ENCODE measurements around the gene DNAJC27. TPM values are rescaled to one million over a fixed set of nuclear protein-coding genes. Genes with fewer than 3 reads are reported as not detected.

The DNAJC27 gene
- total and polyA plus RNA-seq, 2 experiments from 2014 or later: 6.6 to 6.9 TPM

DNA sequence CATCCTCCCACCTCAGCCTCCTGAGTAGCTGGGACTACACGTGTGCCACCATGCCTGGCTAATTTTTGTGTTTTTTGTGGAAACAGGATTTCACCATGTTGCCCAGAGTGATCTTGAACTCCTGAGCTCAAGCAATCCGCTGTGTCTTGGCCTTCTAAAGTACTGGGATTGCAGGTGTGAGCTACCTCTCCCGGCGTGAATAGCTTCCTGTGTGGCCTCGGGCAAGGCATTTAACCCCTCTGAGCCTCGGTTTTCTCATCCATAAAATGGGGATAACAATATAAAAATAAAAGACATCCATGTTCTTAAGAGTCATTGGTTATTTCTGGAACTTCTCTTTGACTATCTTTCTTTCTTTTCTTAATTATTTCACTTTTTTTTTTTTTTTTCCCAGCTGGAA lies 32.4 kb downstream of the DNAJC27 start:
- H3K4me3 ChIP-seq: no peak overlapping the region
- no peak for DNase-seq (ENCODE audit: low spot score)
- no peak overlapping the region for H3K4me2 ChIP-seq
- no peak for TF ChIP-seq EZH2 (IDR thresholded peaks at IDR 0.05; ENCODE audit: borderline replicate concordance)
- no peak for TF ChIP-seq EZH2phosphoT487 (IDR thresholded peaks at IDR 0.05; ENCODE audit: low read depth, severe bottlenecking, unreplicated experiment)
- TF ChIP-seq, protein P1, sequence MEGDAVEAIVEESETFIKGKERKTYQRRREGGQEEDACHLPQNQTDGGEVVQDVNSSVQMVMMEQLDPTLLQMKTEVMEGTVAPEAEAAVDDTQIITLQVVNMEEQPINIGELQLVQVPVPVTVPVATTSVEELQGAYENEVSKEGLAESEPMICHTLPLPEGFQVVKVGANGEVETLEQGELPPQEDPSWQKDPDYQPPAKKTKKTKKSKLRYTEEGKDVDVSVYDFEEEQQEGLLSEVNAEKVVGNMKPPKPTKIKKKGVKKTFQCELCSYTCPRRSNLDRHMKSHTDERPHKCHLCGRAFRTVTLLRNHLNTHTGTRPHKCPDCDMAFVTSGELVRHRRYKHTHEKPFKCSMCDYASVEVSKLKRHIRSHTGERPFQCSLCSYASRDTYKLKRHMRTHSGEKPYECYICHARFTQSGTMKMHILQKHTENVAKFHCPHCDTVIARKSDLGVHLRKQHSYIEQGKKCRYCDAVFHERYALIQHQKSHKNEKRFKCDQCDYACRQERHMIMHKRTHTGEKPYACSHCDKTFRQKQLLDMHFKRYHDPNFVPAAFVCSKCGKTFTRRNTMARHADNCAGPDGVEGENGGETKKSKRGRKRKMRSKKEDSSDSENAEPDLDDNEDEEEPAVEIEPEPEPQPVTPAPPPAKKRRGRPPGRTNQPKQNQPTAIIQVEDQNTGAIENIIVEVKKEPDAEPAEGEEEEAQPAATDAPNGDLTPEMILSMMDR (IDR thresholded peaks at IDR 0.05; ENCODE audit: poor library complexity): no peak
- H4K20me1 ChIP-seq (ENCODE audit: insufficient read depth, poor library complexity, severe bottlenecking): no peaks in the 10 kb centered on the region
- no peaks in the 10 kb centered on the region for H3K4me1 ChIP-seq (ENCODE audit: insufficient read depth)
- 77% methylated on average over 6 of the region's 6 CpGs for WGBS (ENCODE audit: low lambda C conversion rate, missing lambda C conversion rate)
- no peaks in the 10 kb centered on the region for H3K27me3 ChIP-seq
- no peaks in the 10 kb centered on the region for H3K9me3 ChIP-seq (ENCODE audit: low read depth)
- H3K27ac ChIP-seq: no peak overlapping the region
- no peaks in the 10 kb centered on the region for H3K9me2 ChIP-seq (replicated peaks; ENCODE audit: insufficient read depth)
- no peaks in the 10 kb centered on the region for H3K79me2 ChIP-seq
- no peak overlapping the region for H2AFZ ChIP-seq
- no peaks in the 10 kb centered on the region for H3K36me3 ChIP-seq (replicated peaks; ENCODE audit: insufficient read depth, low read depth)

DNA sequence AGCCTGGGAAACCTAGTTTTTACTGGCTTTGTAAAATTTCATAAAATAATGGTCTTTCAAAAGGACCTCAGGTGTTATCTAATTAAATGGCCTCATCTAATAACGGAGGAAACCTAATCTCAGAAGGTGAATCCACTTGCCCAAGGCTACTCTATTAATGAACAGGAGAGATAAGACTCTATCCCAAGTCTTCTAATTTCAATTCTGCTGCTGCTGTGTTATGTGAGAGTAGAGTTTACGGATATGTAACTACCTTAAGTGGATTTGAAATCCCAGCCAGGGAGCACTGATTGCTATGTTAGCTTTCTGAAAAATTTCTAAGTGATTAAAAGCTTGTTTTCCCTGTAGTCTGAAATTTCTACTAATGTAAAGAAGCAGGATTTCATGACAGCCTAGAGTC lies 34.5 kb downstream of the DNAJC27 start:
- Histone ChIP-seq H3K4me2 (no peak overlapping the region), H3K4me1 (ENCODE audit: insufficient read depth) (no peaks in the 10 kb centered on the region), H4K20me1 (ENCODE audit: insufficient read depth, poor library complexity, severe bottlenecking) (no peaks in the 10 kb centered on the region), H3K27me3 (no peaks in the 10 kb centered on the region), H2AFZ (no peak overlapping the region), H3K36me3 (replicated peaks; ENCODE audit: insufficient read depth, low read depth) (no peaks in the 10 kb centered on the region), H3K9me2 (replicated peaks; ENCODE audit: insufficient read depth) (no peaks in the 10 kb centered on the region), H3K9me3 (ENCODE audit: low read depth) (no peaks in the 10 kb centered on the region), H3K4me3 (no peak overlapping the region), H3K79me2 (no peaks in the 10 kb centered on the region), H3K27ac (no peak overlapping the region)
- 75% methylated on average over 2 of the region's 2 CpGs for WGBS (ENCODE audit: low lambda C conversion rate, missing lambda C conversion rate)
- DNase-seq (ENCODE audit: low spot score): no peak
- TF ChIP-seq EZH2phosphoT487 (IDR thresholded peaks at IDR 0.05; ENCODE audit: low read depth, severe bottlenecking, unreplicated experiment) (no peak), EZH2 (IDR thresholded peaks at IDR 0.05; ENCODE audit: borderline replicate concordance) (no peak)
- TF ChIP-seq, protein P1 (IDR thresholded peaks at IDR 0.05; ENCODE audit: poor library complexity): no peak

DNA sequence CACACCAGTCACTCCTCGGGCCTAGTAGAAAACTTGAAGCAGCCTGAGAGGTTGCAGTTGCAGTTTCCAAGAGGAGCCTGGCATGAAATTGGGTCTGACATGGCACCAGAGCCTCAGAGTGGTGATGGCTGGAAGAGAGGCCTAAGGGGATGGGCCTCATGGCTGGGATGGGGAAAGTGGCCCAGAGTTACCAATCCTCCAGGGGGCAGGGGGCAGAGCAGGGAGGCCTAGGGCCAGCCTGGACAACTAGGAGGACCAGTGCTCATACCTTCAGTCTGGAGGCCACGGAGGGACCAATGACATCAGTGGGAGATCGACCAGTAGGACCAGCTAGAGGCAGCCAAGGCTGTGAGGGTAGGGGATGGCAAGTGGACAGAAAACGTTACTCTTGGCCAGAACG lies 36.6 kb downstream of the DNAJC27 start:
- Histone ChIP-seq H4K20me1 (ENCODE audit: insufficient read depth, poor library complexity, severe bottlenecking) (no peaks in the 10 kb centered on the region), H3K79me2 (no peaks in the 10 kb centered on the region), H3K4me2 (no peak overlapping the region), H2AFZ (no peak overlapping the region), H3K27me3 (no peaks in the 10 kb centered on the region), H3K27ac (no peak overlapping the region), H3K4me1 (ENCODE audit: insufficient read depth) (no peaks in the 10 kb centered on the region), H3K9me3 (ENCODE audit: low read depth) (no peaks in the 10 kb centered on the region), H3K4me3 (no peak overlapping the region), H3K36me3 (replicated peaks; ENCODE audit: insufficient read depth, low read depth) (no peaks in the 10 kb centered on the region), H3K9me2 (replicated peaks; ENCODE audit: insufficient read depth) (no peaks in the 10 kb centered on the region)
- TF ChIP-seq EZH2 (IDR thresholded peaks at IDR 0.05; ENCODE audit: borderline replicate concordance) (no peak), EZH2phosphoT487 (IDR thresholded peaks at IDR 0.05; ENCODE audit: low read depth, severe bottlenecking, unreplicated experiment) (no peak)
- TF ChIP-seq, protein P1 (IDR thresholded peaks at IDR 0.05; ENCODE audit: poor library complexity): no peak
- no peak for DNase-seq (ENCODE audit: low spot score)
- 94% methylated on average over 5 of the region's 5 CpGs for WGBS (ENCODE audit: low lambda C conversion rate, missing lambda C conversion rate)

DNA sequence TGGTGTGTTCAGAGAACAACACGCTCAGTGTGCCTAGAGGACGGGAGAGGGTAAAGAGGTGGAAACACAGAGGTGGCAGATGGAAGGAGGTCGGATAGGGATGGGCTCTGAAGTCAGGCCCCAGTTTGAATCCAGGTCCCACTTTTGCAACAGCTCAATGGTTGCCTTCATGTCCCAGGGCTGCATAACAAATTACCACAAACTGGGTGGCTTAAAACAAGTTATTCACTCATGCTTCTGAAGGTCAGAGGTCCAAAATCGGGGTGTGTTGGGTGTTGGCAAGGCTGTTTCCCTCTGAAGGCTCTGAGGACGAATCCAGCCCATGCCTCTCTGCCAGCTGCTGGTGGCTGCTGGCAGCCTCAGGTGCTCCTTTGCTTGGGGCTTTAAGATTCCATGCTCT lies 39.0 kb downstream of the DNAJC27 start:
- Histone ChIP-seq H3K4me3 (no peak overlapping the region), H2AFZ (no peak overlapping the region), H3K4me1 (ENCODE audit: insufficient read depth) (no peaks in the 10 kb centered on the region), H4K20me1 (ENCODE audit: insufficient read depth, poor library complexity, severe bottlenecking) (no peaks in the 10 kb centered on the region), H3K9me2 (replicated peaks; ENCODE audit: insufficient read depth) (no peaks in the 10 kb centered on the region), H3K9me3 (ENCODE audit: low read depth) (no peaks in the 10 kb centered on the region), H3K27ac (no peak overlapping the region), H3K79me2 (no peaks in the 10 kb centered on the region), H3K27me3 (no peaks in the 10 kb centered on the region), H3K4me2 (no peak overlapping the region), H3K36me3 (replicated peaks; ENCODE audit: insufficient read depth, low read depth) (no peaks in the 10 kb centered on the region)
- no peak for TF ChIP-seq EZH2 (IDR thresholded peaks at IDR 0.05; ENCODE audit: borderline replicate concordance)
- DNase-seq (ENCODE audit: low spot score): no peak
- 92% methylated on average over 5 of the region's 5 CpGs for WGBS (ENCODE audit: low lambda C conversion rate, missing lambda C conversion rate)
